ENCODE measurements around the gene H1-8. TPM values are rescaled to one million over a fixed set of nuclear protein-coding genes. Genes with fewer than 3 reads are reported as not detected.

H1-8 gene
- total and polyA plus RNA-seq, 9 of the 15 experiments (the other 6 are each of a cell fraction or from before 2014, with no cell fraction given), result not detected

GRCh38 chr3:129503471-129504291 lies 39.3 kb upstream of the H1-8 start:
- Histone ChIP-seq H3K79me2 (ENCODE audit: control insufficient read depth, insufficient read depth, low read length) (no peaks in the 10 kb centered on the region), H3K4me2 (ENCODE audit: insufficient read depth, low read length) (no peak overlapping the region), H3K4me1 (replicated peaks in 1 of 2; ENCODE audit: control insufficient read depth in 2 of 2, insufficient read depth in 2 of 2, low read length in 2 of 2) (no peaks in the 10 kb centered on the region; a peak in 1 of 5 replicates), H3K36me3 (ENCODE audit: control insufficient read depth, insufficient read depth, low read length) (0 out of 3 replicates have a peak, but pooled peaks cover 3% of the 10 kb centered on the region), H4K20me1 (replicated peaks; ENCODE audit: control insufficient read depth, insufficient read depth, low read length) (no peaks in the 10 kb centered on the region), H3K9me3 (replicated peaks; ENCODE audit: control insufficient read depth, insufficient read depth, low read depth, low read length) (no peaks in the 10 kb centered on the region), H2AFZ (ENCODE audit: low read depth, low read length) (no peak overlapping the region), H3K27me3 (ENCODE audit: control insufficient read depth in 2 of 2, insufficient read depth in 2 of 2, low read length in 2 of 2) (no peaks in the 10 kb centered on the region), H3K9me1 (ENCODE audit: control insufficient read depth, insufficient read depth, low read length) (no peaks in the 10 kb centered on the region), H3K27ac (ENCODE audit: extremely low read depth, low read depth, low read length) (no peak overlapping the region), H3K4me3 (no peak overlapping the region), H3K9ac (ENCODE audit: insufficient read depth in 1 of 2, low read depth in 2 of 2, low read length in 2 of 2) (no peak overlapping the region)
- POLR2A ChIA-PET, result interaction anchor here (0.7 to 0.8 kb wide), 2 partner anchors 9 to 185 kb away, joined by 3 read pairs; no protein-coding TSS in a partner anchor
- FAIRE-seq (no peak), ATAC-seq (no peak), DNase-seq (ENCODE audit: extremely low read depth in 1 of 4, low spot score in 3 of 4) (no peak)
- BruUV-seq (replicated peaks), result no TSS peak
- CTCF ChIA-PET (ENCODE audit: low intra/inter-chr PET ratio), result no interaction called here
- TF ChIP-seq GTF3C2 (IDR thresholded peaks at IDR 0.05; ENCODE audit: borderline replicate concordance, extremely low read depth, insufficient read length), result no peak
- TF ChIP-seq CBX2 (IDR thresholded peaks at IDR 0.05; ENCODE audit: insufficient read depth, low read length, poor library complexity, severe bottlenecking), result no peak
- no peak for TF ChIP-seq RBM39 (optimal IDR thresholded peaks at IDR 0.05; ENCODE audit: low read depth, low read length)
- TF ChIP-seq MCM5 (IDR thresholded peaks at IDR 0.05; ENCODE audit: low read depth), result no peak
- no peak for TF ChIP-seq THRA (IDR thresholded peaks at IDR 0.05)
- no peak for TF ChIP-seq SAFB (IDR thresholded peaks at IDR 0.05; ENCODE audit: borderline replicate concordance, low read depth, low read length)
- intact Hi-C loops (cut with micrococcal nuclease) (no loop called here), in situ Hi-C loops (cut with MboI) (no loop called here)
- WGBS (ENCODE audit: insufficient coverage, low coverage, missing lambda C conversion rate), result 51% methylated on average over 10 of the region's 13 CpGs
